ENCODE data around the gene HLA-DMB.

- TF ChIP-seq POLR2A (IDR thresholded peaks at IDR 0.05; ENCODE audit: low read depth, low read length), result 0 out of 2 replicates have a peak, but pooled peaks have one; percentile 27
- peak; percentile 16; the same call in 1 of the 2 replicates for TF ChIP-seq POLR2AphosphoS5 (IDR thresholded peaks at IDR 0.05; ENCODE audit: low read depth, low read length)
- TF ChIP-seq TAF1 (IDR thresholded peaks at IDR 0.05; ENCODE audit: low read depth, low read length), result peak; percentile 33; the same call in 1 of the 2 replicates
Observed at GRCh38 chr6:32967151-32968091, 26.6 kb upstream of the HLA-DMB start.
